Mucosa of gallbladder (tissue), 1 donor: ENCODE results near the gene DGCR6. TPM values are rescaled to one million over a fixed set of nuclear protein-coding genes. Genes with fewer than 3 reads are reported as not detected.
A peak's percentile ranks its signal among the peaks of the same experiment; 100 is the strongest.
"Not testable (repeated sequence)": the region's sequence is repeated elsewhere in the genome, so short reads cannot be mapped to it uniquely, and the experiment has no call there.

Experiments
- DNase-seq: peaks from one replicate; pipeline ENCODE4 v3.0.0-alpha.2; 2020; ENCODE audit warnings: low spot score
- total RNA-seq: library from RNA; stranded (reverse); gene quantifications from one replicate; pipeline ENCODE4 v1.2.1, GENCODE V29; 2021
- donor health status: DM: no; HTN: no; CAD: no.

DGCR6 gene
- total RNA-seq, 1 donor from 2014 or later: 1.5 TPM

DNA sequence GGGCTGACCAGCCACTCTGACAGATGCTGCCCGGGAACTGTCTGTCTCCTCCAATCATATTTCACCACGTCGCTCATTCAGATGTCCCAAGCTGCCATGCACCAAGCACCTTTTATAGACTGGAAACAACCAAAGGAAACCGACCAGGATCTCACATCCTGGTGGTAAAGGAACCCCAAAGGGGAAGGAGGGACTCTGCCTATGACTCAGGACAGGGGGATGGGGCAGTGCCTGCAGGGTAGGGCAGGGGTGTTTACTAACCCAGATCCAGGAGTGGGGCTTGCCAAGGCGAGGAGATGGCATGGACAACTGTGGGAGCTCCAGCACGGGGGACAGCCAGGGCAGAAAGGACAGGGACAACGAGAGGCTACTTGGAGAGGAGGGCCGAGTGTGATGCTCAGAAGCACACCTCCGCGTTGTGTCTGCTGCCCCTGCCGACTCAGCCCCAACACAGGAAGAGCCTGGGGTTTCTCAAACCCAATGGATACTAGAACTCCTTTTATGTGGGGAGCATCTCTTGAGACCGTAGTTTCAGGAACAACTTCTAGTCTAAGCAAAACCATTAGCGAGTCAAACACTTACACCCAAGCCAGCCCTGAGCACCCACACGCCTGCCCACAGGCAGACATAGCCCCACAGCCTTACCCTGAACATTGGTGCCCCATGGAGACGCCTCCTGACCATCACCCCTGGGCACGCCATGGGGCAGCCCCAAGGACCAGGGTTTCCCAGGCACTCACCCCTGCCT lies 26.0 kb downstream of the DGCR6 start:
- DNase-seq: no peak

DNA sequence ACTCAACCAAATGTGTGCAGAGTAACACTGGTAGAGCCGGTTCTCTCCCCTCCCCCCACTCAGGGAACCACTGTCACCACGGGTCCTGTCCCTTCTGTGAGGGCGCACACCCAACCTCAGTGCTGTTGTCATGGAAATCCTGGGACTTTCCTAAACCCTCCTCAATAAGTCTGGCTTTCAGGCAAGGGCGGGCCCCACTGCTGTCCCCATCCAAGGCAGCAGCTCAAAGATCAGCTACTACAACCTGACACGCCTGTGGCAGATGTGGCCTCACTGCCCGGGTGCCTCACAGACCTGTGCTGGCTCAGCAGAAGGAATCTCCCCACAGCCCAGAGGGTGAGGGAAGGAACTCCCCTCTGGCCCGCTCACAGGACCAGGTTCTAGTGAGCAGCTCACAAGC lies 27.8 kb downstream of the DGCR6 start:
- DNase-seq: no peak

DNA sequence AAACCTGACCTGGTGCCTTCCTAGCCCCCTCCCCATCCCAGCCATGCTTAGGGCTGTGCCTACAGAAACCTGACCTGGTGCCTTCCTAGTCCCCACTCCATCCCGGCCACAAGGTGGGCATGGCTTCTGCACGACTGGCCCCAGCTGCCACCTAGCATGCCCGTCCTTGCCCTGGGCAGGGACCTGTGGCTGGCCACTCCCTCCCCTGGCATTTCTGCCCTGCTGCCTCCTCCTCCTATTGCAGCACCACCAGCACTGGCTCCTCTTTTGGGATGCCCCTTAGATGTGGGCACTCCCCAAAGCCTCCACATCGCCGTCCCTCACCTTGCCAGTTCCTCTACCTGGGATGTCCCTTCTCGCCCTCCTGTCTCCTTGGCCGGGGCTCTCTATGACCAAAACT lies 28.6 kb downstream of the DGCR6 start:
- not testable (repeated sequence) for DNase-seq

DNA sequence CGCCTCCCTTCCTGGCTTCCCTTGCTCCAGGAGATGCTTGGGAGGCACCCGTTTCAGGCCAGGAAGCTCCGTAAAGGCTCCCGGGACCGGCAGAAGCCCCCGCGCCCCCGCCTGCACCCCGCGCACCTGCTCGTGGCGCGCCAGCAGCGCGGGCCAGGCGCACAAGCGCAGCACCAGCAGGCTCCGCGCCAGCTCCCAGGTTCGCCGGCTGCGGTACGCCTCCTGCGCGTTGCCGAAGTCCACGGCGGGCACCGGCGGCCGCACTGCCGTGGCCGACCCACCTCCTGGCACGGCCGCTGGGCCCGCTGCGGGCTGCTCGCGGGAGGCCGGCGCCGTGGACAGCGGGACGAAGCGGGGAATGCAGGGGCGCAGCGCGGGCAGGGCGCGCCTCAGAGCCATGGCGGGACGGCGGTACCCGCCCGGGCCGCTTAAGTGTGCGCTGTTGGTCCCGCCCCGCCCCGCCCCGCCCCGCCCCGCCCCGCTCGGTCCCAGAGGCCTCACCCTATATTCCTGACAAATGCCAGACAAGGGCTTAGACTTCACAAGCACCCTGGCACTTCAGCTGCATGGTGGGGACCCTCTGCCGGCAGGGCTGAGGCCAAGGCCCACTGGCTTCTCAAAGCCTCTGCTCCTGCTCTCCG lies 29.9 kb downstream of the DGCR6 start, which contains the start of gene PRODH:
TSS of gene PRODH (minus strand) at position 405 of the 641 bp plus-strand sequence. CDS start at position 399, 6 bp downstream.
- DNase-seq: no peak

DNA sequence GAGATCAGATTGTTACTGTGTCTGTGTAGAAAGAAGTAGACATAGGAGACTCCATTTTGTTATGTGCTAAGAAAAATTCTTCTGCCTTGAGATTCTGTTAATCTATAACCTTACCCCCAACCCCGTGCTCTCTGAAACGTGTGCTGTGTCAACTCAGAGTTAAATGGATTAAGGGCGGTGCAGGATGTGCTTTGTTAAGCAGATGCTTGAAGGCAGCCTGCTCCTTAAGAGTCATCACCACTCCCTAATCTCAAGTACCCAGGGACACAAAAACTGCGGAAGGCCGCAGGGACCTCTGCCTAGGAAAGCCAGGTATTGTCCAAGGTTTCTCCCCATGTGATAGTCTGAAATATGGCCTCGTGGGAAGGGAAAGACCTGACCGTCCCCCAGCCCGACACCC lies 32.6 kb downstream of the DGCR6 start:
- DNase-seq: peak; percentile 12

DNA sequence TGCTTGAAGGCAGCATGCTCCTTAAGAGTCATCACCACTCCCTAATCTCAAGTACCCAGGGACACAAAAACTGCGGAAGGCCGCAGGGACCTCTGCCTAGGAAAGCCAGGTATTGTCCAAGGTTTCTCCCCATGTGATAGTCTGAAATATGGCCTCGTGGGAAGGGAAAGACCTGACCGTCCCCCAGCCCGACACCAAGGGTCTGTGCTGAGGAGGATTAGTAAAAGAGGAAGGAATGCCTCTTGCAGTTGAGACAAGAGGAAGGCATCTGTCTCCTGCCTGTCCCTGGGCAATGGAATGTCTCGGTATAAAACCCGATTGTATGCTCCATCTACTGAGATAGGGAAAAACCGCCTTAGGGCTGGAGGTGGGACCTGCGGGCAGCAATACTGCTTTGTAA lies 41.0 kb downstream of the DGCR6 start:
- not testable (repeated sequence) for DNase-seq

- DNase-seq: no peak
These were observed 41.8 kb downstream of the DGCR6 start for GRCh38 chr22:18947905-18948304.

GRCh38 chr22:18950141-18950540 lies 44.0 kb downstream of the DGCR6 start:
- no peak for DNase-seq

- DNase-seq: no peak
These were observed 45.9 kb downstream of the DGCR6 start for GRCh38 chr22:18952022-18952421.

DNA sequence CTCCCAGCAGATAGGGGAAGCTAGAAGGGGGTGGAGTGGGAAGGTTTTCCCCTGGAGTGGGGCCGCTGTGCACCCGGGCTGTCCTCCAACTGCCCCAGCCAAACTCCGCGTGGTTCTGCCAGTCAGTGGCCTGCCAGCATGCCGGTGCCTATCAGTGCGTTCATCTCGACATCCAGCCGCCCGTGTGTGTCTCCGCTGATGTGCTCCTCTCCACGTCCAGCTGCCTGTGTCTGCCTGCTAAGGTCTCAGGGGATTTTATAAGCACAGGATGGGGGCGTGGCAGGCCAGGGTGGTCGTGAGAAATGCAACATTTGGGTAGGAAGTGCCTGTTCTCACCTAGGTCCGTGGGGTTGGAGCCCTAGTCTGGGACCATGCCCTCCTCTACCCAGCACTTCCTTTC lies 47.0 kb downstream of the DGCR6 start:
- DNase-seq: not testable (repeated sequence)

DNA sequence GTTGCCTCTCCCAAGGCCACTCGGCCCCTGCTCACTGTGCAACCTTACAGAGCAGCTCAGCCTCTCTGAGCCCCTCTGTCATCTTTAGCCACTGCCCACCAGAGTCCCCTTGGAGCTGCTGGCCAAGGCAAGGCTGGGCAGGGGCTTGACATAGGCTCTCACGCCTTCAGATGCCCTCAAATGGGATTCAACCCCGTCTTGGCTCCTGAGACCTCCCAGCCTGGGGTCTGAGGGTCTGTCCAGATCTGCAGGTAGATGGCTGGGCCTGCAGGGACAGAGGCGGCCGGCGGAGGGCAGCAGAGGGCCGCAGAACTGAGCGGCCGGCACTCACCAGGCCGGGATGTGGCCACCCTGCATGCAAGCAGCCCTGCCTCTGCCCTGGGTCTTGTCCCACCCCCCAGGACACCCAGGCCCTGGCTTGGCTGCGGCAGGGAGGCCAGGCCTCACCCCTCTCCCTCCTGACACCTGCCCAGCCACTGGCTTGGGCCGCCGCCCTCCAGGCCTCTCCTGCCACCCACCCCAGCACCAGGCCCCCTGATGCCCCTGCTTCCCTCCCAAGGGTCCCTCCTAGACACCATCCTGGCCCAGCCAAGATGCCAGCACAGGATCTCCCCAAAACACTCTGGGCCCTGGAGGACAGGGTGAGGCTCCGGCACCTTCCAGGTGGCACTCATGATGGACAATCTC lies 48.3 kb downstream of the DGCR6 start:
- peak; percentile 58 for DNase-seq

- no peak for DNase-seq
These were observed 49.0 kb downstream of the DGCR6 start for GRCh38 chr22:18954990-18955571.

GRCh38 chr22:18955696-18956095 lies 49.6 kb downstream of the DGCR6 start:
- no peak for DNase-seq

- not testable (repeated sequence) for DNase-seq
These were observed 50.2 kb downstream of the DGCR6 start for GRCh38 chr22:18956121-18956895.

GRCh38 chr22:18956956-18957355 lies 50.8 kb downstream of the DGCR6 start:
- not testable (repeated sequence) for DNase-seq

- not testable (repeated sequence) for DNase-seq
These were observed 51.7 kb downstream of the DGCR6 start for GRCh38 chr22:18957621-18958320.

DNA sequence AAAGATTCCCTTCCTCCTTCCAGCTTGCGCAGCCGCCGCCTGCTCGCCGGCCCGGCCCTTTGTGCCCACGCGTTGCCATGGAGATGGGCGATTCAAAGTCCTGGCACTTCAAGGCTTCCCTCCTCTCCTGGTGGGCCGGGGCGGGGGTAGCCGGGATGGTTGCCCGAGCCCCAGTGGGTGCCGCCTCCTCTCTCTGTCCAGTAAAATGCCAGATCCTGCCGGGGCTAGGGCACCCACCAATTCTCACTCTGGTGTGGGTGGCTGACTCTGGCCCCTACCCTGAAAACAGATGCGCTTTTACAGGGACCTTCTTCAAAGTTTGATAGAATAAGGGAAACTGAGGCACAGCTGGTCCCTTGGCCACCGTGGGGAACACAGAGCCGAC lies 52.2 kb downstream of the DGCR6 start:
- not testable (repeated sequence) for DNase-seq

GRCh38 chr22:18958738-18959137 lies 52.6 kb downstream of the DGCR6 start:
- not testable (repeated sequence) for DNase-seq

GRCh38 chr22:18959266-18959665 lies 53.1 kb downstream of the DGCR6 start:
- DNase-seq: not testable (repeated sequence)

- not testable (repeated sequence) for DNase-seq
These were observed 53.6 kb downstream of the DGCR6 start for GRCh38 chr22:18959741-18960140.
